Measurements from ENCODE around the gene CENPX. TPM values are rescaled to one million over a fixed set of nuclear protein-coding genes. Genes with fewer than 3 reads are reported as not detected.

CENPX gene
- total and polyA plus RNA-seq, 2 of the 13 experiments (the other 11 are each of a cell fraction or from before 2014, with no cell fraction given) = 92.7 to 170 TPM

DNA sequence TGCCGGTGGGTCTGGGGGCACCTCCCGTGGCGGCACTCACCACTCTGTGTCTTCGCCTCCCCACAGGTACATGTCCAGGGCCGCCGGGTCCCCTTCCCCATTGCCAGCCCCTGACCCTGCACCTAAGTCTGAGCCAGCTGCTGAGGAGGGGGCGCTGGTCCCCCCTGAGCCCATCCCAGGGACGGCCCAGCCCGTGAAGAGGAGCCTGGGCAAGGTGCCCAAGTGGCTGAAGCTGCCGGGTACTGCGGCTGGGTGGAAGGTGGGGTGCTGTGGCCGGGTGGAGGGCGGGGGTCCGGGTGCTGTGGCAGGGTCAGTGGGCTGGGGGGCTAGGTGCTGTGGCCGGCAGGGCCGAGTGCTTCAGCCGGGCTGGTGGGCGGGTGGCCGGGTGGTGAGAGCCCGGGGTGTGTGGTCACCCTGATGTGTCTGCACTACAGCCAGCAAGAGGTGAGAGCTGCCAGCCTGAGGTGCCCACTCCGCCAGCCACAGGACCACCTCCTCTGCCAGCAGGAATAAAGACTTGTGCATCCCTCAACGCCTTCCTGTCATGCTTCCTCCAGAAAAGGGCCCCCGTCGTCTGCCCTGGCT lies 5.7 kb downstream of the CENPX start (continued):
- TF ChIP-seq GABPB1 (CRISPR knock-in tag; IDR thresholded peaks at IDR 0.05) (peak; percentile 10; the same call in 1 of the 2 replicates), AGO2 (optimal IDR thresholded peaks at IDR 0.05; ENCODE audit: low read depth, low read length) (peak; percentile 94), POLR2G (IDR thresholded peaks at IDR 0.05; ENCODE audit: low read depth, low read length) (no peak; the same call in 1 of the 2 replicates), RBFOX2 (IDR thresholded peaks at IDR 0.05; ENCODE audit: low read depth, low read length) (peak; percentile 79), ZNF354B (CRISPR knock-in tag; IDR thresholded peaks at IDR 0.05) (no peak), SOX13 (IDR thresholded peaks at IDR 0.05) (no peak), SOX13 (CRISPR knock-in tag; conservative IDR thresholded peaks at IDR 0.05 in 1 of 2, IDR thresholded peaks at IDR 0.05 in 1 of 2) (no peak), HNRNPL (IDR thresholded peaks at IDR 0.05; ENCODE audit: low read depth, low read length) (0 out of 2 replicates have a peak, but pooled peaks have one; percentile 69), CREB1 (IDR thresholded peaks at IDR 0.05) (no peak), CREB1 (CRISPR knock-in tag; IDR thresholded peaks at IDR 0.05) (no peak), FOXK1 (CRISPR knock-in tag; IDR thresholded peaks at IDR 0.05; ENCODE audit: borderline replicate concordance, low read depth) (no peak)
- TF ChIP-seq, protein P1, sequence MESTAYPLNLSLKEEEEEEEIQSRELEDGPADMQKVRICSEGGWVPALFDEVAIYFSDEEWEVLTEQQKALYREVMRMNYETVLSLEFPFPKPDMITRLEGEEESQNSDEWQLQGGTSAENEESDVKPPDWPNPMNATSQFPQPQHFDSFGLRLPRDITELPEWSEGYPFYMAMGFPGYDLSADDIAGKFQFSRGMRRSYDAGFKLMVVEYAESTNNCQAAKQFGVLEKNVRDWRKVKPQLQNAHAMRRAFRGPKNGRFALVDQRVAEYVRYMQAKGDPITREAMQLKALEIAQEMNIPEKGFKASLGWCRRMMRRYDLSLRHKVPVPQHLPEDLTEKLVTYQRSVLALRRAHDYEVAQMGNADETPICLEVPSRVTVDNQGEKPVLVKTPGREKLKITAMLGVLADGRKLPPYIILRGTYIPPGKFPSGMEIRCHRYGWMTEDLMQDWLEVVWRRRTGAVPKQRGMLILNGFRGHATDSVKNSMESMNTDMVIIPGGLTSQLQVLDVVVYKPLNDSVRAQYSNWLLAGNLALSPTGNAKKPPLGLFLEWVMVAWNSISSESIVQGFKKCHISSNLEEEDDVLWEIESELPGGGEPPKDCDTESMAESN (CRISPR knock-in tag; conservative IDR thresholded peaks at IDR 0.05) = no peak
- TF ChIP-seq, protein P2, sequence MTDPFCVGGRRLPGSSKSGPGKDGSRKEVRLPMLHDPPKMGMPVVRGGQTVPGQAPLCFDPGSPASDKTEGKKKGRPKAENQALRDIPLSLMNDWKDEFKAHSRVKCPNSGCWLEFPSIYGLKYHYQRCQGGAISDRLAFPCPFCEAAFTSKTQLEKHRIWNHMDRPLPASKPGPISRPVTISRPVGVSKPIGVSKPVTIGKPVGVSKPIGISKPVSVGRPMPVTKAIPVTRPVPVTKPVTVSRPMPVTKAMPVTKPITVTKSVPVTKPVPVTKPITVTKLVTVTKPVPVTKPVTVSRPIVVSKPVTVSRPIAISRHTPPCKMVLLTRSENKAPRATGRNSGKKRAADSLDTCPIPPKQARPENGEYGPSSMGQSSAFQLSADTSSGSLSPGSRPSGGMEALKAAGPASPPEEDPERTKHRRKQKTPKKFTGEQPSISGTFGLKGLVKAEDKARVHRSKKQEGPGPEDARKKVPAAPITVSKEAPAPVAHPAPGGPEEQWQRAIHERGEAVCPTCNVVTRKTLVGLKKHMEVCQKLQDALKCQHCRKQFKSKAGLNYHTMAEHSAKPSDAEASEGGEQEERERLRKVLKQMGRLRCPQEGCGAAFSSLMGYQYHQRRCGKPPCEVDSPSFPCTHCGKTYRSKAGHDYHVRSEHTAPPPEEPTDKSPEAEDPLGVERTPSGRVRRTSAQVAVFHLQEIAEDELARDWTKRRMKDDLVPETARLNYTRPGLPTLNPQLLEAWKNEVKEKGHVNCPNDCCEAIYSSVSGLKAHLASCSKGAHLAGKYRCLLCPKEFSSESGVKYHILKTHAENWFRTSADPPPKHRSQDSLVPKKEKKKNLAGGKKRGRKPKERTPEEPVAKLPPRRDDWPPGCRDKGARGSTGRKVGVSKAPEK (CRISPR knock-in tag; IDR thresholded peaks at IDR 0.05; ENCODE audit: borderline replicate concordance) = 0 out of 2 replicates have a peak, but pooled peaks have one; percentile 28

Measured in HepG2 (cell line).